D721Med (cell line): Measurements from ENCODE around the gene DPF3.

Experiments used
- DNase-seq: peaks from one replicate; pipeline ENCODE4 v3.0.0; 2011; ENCODE audit warnings: low spot score; ENCODE audit not compliant: insufficient read length
- FAIRE-seq: peaks from 2 replicates; lab custom pipeline; 2011; peaks lifted over from hg19 to GRCh38; lab: Jason Lieb, UNC
- TF ChIP-seq, protein P1 (sequence below): IDR thresholded peaks from 2 replicates; pipeline ENCODE4 v1.5.1; 2012; ENCODE audit warnings: mild to moderate bottlenecking, control low read depth; ENCODE audit not compliant: insufficient read depth; ENCODE audit errors: missing control alignments

The DPF3 gene

GRCh38 chr14:72610831-72611200, 283.1 kb downstream of the DPF3 start:
- no peak for FAIRE-seq
- TF ChIP-seq, protein P1, sequence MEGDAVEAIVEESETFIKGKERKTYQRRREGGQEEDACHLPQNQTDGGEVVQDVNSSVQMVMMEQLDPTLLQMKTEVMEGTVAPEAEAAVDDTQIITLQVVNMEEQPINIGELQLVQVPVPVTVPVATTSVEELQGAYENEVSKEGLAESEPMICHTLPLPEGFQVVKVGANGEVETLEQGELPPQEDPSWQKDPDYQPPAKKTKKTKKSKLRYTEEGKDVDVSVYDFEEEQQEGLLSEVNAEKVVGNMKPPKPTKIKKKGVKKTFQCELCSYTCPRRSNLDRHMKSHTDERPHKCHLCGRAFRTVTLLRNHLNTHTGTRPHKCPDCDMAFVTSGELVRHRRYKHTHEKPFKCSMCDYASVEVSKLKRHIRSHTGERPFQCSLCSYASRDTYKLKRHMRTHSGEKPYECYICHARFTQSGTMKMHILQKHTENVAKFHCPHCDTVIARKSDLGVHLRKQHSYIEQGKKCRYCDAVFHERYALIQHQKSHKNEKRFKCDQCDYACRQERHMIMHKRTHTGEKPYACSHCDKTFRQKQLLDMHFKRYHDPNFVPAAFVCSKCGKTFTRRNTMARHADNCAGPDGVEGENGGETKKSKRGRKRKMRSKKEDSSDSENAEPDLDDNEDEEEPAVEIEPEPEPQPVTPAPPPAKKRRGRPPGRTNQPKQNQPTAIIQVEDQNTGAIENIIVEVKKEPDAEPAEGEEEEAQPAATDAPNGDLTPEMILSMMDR = no peak
- DNase-seq = no peak

DNA sequence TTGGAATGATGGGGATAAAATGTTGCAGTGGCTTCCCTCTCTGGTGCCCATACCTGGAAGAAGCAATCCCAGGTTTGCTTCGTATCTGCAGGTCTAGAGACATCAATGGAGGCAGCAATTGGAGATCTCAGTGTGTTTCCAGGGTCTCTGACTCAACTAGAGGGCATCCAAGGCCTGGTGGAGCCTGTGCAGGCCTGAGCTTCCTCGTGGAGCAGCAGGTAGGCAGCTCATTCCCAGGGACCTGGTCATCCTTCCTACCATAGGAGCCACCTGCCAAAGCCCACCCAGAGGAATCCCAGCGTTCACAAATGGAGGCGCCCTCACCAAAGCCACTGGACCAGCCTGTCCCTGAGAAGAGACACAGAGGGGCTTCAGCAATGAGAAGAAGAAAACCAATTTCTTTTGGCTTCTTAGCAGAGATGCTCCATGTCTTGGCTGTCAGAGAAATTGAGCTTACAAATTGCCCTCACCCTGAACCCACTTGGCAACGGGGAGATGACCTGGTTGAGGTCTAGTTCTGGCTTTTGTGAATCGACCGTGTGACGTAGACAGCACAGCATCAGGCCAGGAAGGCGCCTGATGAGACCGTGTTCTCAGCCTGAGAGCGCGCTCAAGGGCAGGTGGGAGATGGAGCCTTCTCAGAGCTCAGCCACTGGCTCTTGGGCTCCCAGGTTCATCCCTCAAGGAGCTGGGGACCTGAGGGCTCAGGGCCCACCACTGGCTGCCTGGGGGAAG, 283.6 kb downstream of the DPF3 start:
- FAIRE-seq (no peak), DNase-seq (no peak)
- TF ChIP-seq, protein P1 = no peak

GRCh38 chr14:72609205-72609916, 284.5 kb downstream of the DPF3 start:
- TF ChIP-seq, protein P1 = no peak
- DNase-seq (no peak), FAIRE-seq (no peak)

GRCh38 chr14:72608391-72609204, 285.3 kb downstream of the DPF3 start:
- FAIRE-seq (no peak), DNase-seq (no peak)
- TF ChIP-seq, protein P1 = no peak

DNA sequence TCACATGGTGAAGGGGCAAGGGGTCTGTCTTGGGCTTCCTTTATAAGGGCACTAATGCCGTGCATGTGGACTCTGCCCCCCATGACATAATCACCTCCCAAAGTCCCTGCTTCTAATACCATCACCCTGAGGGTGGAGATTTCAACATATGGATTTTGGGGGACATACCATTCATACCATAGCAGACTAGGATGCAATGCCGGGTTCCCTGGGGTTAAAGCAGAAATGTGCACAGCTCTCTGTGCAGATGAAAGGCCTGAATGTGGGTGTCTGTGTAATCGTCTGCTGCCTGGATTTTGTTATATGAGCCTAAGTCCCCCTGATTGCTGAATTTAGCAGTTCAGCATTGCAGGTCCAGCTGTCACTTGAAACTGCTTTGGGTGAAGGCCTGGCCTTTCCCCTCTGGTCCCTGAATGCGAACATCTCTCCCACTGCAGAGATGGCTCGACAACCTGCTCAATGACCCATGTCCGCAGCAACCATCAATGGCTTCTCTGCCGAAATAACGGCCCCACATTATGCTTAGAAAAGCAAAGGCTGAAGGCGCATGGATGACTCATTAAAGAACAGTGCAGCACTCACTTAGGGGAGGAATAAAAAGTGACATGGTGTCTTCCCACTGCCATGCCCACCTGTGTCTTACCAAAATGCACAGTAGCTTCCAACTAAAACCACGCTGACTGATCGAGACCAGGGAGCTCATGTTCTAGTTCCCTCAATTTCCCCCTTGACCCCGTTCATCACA, 286.3 kb downstream of the DPF3 start:
- DNase-seq = peak; percentile 67
- TF ChIP-seq, protein P1 = no peak
- FAIRE-seq = peak; percentile 69

DNA sequence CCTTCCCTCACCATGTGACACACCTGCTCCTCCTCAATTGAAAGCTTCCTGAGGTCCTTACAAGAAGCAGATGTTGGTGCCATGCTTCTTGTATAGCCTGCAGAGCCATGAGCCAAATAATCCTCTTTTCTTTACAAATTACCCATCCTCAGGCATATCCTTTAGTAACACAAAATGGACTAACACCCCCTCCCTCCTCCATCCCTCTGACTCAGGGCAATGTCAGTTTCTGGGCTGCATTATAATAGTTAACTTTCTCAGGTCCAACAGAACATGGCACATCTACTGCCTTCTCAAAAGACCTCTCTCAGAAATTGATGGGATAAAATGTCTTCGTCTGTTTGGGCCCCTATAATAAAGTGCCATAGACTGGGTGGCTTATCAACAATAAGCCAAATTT, 287.0 kb downstream of the DPF3 start:
- TF ChIP-seq, protein P1 = no peak
- DNase-seq (no peak), FAIRE-seq (no peak)
